ENCODE measurements around the gene LDHB.

The LDHB gene

GRCh38 chr12:21631367-21631766 is 26.3 kb downstream of the LDHB start:
- no peak for DNase-seq (ENCODE audit: low spot score)
- TF ChIP-seq CTCF (IDR thresholded peaks at IDR 0.05; ENCODE audit: extremely low read depth, missing control alignments), result no peak

- TF ChIP-seq CTCF (IDR thresholded peaks at IDR 0.05; ENCODE audit: extremely low read depth, missing control alignments), result no peak
- no peak for DNase-seq (ENCODE audit: low spot score)
These were observed 29.7 kb downstream of the LDHB start for GRCh38 chr12:21627924-21628323.

- TF ChIP-seq CTCF (IDR thresholded peaks at IDR 0.05; ENCODE audit: extremely low read depth, missing control alignments), result no peak
- no peak for DNase-seq (ENCODE audit: low spot score)
These were observed 39.1 kb downstream of the LDHB start for GRCh38 chr12:21618566-21618965.

GRCh38 chr12:21617030-21617429 is 40.6 kb downstream of the LDHB start:
- no peak for DNase-seq (ENCODE audit: low spot score)
- TF ChIP-seq CTCF (IDR thresholded peaks at IDR 0.05; ENCODE audit: extremely low read depth, missing control alignments), result no peak

GRCh38 chr12:21615431-21615830 is 42.2 kb downstream of the LDHB start:
- TF ChIP-seq CTCF (IDR thresholded peaks at IDR 0.05; ENCODE audit: extremely low read depth, missing control alignments), result no peak
- no peak for DNase-seq (ENCODE audit: low spot score)

GRCh38 chr12:21614506-21614905 is 43.1 kb downstream of the LDHB start:
- no peak for DNase-seq (ENCODE audit: low spot score)

GRCh38 chr12:21613931-21614330 is 43.7 kb downstream of the LDHB start:
- no peak for DNase-seq (ENCODE audit: low spot score)
- no peak for TF ChIP-seq CTCF (IDR thresholded peaks at IDR 0.05; ENCODE audit: extremely low read depth, missing control alignments)

More at GRCh38 chr12:21614506-21614905, 43.1 kb downstream of the LDHB start:
- no peak for TF ChIP-seq CTCF (IDR thresholded peaks at IDR 0.05; ENCODE audit: extremely low read depth, missing control alignments)

All from GM20000 (cell line).